Ureter (tissue), 1 donor: ENCODE data around the gene NEO1. TPM values are rescaled to one million over a fixed set of nuclear protein-coding genes. Genes with fewer than 3 reads are reported as not detected.
"Not testable (repeated sequence)": the region's sequence is repeated elsewhere in the genome, so short reads cannot be mapped to it uniquely, and the experiment has no call there.

Experiments used
- DNase-seq: peaks from one replicate; pipeline ENCODE4 v3.0.0-alpha.2; 2020; ENCODE audit warnings: low spot score
- total RNA-seq: library from RNA; stranded (reverse); gene quantifications from one replicate; pipeline ENCODE4 v1.2.4, GENCODE V29; 2023
- donor health status: DM: yes; HTN: yes; CAD: no.

The NEO1 gene
- total RNA-seq, 1 donor from 2014 or later = 36.0 TPM

DNA sequence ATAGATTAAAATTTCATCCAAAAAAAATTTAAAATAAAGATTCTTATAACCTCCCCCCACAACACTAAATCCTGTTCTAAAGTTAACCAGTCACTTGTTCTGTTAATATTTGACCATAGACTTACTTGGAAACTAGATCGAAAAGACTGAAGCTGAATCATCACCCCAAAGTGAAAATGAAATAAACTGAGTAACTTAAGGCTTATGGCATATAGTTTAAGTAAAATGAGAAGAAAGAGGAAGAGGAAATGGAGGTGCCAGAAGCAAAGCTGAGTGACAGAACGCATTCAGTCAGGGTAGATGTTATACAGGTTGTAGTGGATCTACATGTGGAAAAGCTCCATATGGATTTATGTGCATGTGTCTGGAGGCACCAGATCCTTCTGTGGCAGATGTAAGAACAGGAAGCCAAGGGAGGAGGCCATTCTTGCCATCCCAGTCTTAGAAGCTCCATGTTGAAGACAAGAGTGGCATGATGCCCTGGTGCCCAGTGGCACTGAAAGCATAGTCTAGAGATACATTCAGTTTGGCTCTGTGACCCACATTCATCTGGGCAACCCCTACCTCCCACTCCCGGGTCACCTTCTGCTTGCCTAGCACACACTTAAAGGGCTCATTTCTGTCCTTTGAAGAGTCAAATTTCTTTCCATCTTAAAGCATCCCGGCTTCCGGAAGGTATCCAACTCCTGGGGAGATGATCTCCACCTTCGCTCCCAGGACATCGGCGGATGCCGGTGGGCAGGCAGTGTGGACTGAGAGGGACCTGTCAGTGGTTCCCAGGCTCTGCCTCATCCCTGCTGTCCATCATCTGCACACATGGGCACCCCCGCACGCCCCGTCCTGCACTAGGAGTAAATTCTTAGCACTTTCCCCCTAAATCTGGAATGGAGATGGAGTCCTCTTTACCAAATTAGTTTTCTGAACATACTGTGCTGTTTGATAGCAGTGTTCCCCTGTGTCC is 90.8 kb downstream of the NEO1 start:
- DNase-seq = no peak

- DNase-seq = no peak
Observed at GRCh38 chr15:73143763-73144155, 91.5 kb downstream of the NEO1 start.

GRCh38 chr15:73146419-73146818 is 94.2 kb downstream of the NEO1 start:
- no peak for DNase-seq

DNA sequence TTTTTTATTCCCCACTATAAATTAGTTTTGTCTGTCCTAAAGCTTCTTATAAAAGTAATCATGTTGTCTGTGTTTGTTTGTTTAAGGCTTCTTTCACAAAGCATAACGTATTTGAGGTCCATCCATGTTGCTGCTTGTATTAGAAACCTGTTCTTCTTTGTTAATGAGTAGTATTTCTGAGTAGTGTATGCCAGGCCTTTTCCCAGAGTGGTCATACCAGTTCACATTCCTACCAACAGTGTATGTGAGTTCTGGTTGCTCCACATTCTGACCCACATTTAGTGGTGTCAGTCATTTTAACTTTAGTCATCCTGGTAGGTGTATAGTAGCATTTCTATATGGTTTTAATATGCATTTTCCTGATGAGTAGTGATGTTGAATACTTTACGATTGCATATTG is 98.6 kb downstream of the NEO1 start:
- no peak for DNase-seq

DNA sequence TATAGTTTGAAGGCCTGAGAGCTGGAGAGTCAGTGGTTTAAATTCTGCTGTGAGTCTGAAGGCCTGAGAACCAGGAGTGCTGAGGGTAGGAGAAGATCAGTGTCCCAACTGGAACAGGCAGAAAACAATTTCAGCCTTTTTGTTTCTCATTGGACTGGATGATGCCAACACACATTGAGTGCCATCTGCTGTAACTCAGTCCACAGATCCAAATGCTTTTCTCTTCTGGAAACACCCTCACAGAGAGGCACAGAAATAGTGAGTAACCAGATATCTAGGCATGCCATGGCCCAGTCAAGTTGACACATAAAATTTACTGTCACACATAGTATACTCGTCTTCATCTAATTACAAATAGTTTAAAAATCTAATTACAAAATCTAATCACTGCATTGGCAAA is 100.8 kb downstream of the NEO1 start:
- DNase-seq = no peak

- DNase-seq = no peak
Observed at GRCh38 chr15:73153447-73153846, 101.2 kb downstream of the NEO1 start.

- no peak for DNase-seq
Observed at GRCh38 chr15:73156431-73157191, 104.3 kb downstream of the NEO1 start.

GRCh38 chr15:73161546-73161945 is 109.3 kb downstream of the NEO1 start:
- no peak for DNase-seq

GRCh38 chr15:73165435-73165834 is 113.2 kb downstream of the NEO1 start:
- no peak for DNase-seq

DNA sequence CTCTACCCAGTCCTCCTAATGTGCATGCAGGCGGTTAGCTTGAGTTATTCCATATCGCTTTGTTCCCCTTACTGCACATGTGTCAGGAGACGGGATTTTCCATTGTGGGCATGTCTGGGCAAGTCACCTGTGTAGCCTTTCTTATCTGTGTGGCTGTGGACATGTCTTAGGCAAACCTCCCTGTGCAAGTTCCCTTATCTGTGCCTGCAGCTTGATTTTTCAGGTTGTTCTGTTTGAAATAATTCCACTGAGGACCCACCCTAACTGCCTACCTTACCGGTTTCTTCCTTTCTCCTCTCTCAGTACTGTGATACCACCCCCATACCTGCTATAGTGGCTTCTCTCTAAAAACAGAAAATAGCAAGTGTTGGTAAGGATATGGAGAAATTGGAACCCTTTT is 113.6 kb downstream of the NEO1 start:
- DNase-seq = no peak

- DNase-seq = not testable (repeated sequence)
Observed at GRCh38 chr15:73166711-73167110, 114.4 kb downstream of the NEO1 start.

GRCh38 chr15:73168487-73168886 is 116.2 kb downstream of the NEO1 start:
- DNase-seq = no peak

DNA sequence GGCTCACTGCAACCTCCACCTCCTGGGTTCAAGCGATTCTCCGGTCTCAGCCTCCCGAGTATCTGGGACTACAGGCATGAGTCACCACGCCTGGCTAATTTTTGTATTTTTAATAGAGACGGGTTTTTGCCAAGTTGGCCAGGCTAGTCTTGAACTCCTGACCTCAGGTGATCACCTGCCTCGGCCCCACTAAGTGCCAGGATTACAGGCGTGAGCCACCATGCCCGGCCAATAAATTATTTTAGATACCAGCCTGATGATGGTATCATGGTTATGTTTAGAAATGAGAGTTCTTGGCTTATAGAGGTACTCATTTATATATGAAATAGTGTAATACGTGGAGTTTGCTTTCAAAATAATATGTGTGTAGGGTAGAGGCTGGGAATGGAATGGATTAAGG is 119.4 kb downstream of the NEO1 start:
- DNase-seq = no peak

DNA sequence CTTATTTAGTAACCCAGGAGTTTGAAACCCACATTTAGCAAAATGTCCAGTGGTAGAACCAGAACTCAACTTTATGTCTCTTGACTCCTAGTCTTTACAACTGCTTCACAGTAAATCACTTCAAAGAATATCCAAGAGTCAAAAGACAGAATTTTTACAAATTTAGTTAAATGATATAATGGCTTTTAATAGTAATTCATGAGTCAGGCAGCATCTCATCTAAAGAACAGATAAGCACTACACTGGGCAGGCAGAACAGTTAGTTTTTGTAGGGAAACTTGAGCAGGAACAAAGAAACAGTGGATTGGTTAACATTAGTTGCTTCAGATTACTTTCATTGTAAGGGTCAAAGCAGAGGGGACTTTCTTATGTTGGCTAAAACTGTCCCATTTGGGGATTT is 120.2 kb downstream of the NEO1 start:
- no peak for DNase-seq

GRCh38 chr15:73174171-73174570 is 121.9 kb downstream of the NEO1 start:
- DNase-seq = no peak

GRCh38 chr15:73175382-73175781 is 123.1 kb downstream of the NEO1 start:
- no peak for DNase-seq

DNA sequence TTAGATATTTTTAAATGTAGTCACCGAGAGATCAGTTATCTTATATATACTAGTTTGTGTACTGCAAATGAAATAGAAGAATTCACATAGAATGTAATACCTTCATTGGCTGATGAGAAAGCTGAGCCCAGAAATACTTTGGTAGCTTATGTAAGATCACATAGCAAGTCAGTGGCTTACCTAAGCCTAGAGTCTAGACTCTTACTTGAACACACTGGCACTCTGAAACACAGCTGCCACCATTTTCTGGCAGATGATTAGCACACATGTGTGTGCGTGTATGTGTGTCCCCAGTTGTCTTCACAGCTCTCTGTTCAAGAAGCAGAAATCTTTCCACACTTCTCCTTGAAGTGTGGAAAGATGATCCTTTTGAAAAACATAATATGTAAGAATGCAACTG is 124.3 kb downstream of the NEO1 start:
- no peak for DNase-seq

DNA sequence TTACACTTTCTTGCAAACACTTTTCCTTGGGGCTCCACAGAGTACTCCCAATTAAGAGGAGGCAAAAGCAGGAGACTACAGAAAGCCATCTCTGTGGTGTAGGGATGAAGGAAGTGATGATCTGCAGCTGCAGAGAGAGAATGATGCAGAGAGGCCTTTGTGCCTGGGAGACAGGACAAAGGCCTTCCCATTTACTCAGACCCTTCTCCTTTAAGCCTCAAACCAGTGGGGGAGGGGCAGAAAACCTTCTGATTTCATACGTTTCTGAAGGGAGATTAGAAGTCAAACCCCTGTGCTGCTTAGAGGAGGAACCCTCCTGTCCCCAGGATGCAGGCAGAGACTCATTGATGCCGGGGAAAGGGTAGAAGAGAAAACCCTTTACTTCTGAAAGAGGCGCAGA is 130.8 kb downstream of the NEO1 start:
- no peak for DNase-seq

DNA sequence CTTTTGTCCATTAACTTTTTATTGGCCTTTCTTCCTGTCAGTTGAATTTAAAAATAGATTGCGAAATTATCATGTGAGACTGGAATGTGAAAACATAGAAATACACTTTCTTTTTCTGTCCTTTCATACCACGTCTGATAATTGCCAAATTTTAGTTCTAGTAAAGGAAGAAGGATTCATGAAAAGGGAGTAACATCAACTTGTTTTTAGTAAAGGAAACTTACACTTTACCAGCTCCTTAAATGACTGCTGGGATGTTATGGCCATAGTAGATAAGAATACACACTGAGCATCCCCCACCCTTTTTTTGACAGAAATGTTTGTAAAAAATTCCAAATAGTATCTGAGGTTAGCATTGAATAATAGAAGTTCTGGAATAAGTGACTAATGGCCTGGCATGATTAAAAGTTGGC is 137.9 kb downstream of the NEO1 start:
- no peak for DNase-seq

GRCh38 chr15:73195166-73195565 is 142.9 kb downstream of the NEO1 start:
- DNase-seq = no peak

DNA sequence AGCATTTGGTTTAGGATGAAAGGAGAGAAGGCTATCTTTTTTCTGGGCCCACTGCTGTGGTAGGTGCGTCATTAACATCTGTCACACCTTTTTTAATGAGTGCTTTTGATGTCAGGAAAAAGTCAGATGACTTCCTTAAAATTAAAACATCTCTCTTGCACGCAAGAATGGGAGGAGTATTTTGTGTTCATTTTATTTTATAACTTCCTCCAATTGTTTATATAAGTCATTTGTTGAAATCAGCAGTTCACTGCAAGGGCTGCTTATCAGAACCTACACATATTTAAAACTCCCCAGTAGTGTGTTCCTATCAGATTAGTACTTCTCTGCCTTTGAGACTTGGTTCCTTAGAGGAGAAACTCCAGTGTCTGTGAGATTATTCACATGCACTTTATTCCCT is 143.8 kb downstream of the NEO1 start:
- DNase-seq = no peak

DNA sequence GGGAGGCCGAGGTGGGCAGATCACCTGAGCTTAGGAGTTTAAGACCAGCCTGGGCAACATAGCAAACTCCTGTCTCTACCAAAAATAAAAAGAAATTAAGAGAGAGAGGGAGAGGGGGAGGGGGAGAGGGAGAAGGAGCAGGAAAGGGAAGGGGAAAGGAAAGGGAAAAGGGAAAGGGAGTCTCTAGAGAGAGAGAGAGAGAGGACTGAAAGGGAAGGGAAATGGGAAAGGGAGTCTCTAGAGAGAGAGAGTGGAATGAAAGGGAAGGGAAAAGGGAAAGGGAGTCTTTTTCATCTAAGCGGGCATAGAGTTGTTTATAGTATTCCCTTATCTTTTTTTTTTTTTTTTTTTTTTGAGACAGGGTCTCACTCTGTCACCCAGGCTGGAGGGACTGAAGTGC is 148.1 kb downstream of the NEO1 start:
- DNase-seq = no peak

DNA sequence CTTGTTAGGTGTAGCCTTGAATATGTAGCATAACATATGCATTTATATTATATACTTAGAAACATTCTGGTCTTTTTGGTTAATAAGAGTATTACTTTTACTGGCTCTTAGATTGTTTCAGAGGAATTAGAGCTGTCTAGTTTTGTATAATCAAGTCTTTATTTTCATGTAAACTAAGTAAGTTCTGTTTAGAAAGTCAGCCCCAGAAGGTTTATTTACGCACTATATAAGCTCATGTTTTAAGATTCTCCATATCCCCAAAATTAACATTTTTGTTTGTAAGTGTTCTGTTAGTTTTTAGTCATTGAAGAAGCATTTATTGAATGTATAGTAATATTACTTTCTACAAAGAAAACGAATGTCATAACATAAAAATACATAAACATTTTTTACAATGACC is 158.4 kb downstream of the NEO1 start:
- DNase-seq = no peak
